HepG2 (cell line): ENCODE measurements around the gene BMPER. TPM values are rescaled to one million over a fixed set of nuclear protein-coding genes. Genes with fewer than 3 reads are reported as not detected.

Experiments
- ATAC-seq: fragments of 200-7000 bp; cut with Tn5 transposase; 3 replicates; pipeline ENCODE4 v1.9.1; 2020; ENCODE audit warnings: mild to moderate bottlenecking, moderate library complexity
- BruUV-seq: library from RNA; stranded (reverse); fragments of 400-500 nt; replicated peaks from 2 replicates; lab custom pipeline; 2021; lab: Mats Ljungman, UMichigan
- CTCF ChIA-PET: fragments of 300-600 bp; formaldehyde crosslinking; extraction: SDS; loops from one replicate; lab custom pipeline; 2021; ENCODE audit warnings: low total read pairs, inconsistent platforms, low intra/inter-chr PET ratio; lab: Yijun Ruan, JAX
- POLR2A ChIA-PET: fragments of 350-600 bp; sonication (Branson Sonifier 250); formaldehyde crosslinking; loops from one replicate; lab custom pipeline; 2020; ENCODE audit warnings: antibody characterized with exemption, inconsistent platforms; lab: Yijun Ruan, JAX
- DNase-seq: peaks from one replicate; pipeline ENCODE4 v3.0.0-alpha.2; 2015; ENCODE audit warnings: low spot score
- FAIRE-seq: peaks from 3 replicates; lab custom pipeline; 2011; peaks lifted over from hg19 to GRCh38; lab: Jason Lieb, UNC
- H2AFZ ChIP-seq: one replicate; pipeline ENCODE4 v1.6.1; 2011; ENCODE audit warnings: low read length, inconsistent platforms
- H3K27ac ChIP-seq: fragments of 300-600 bp; 3 replicates; pipeline ENCODE4 v1.8.0; 2011; ENCODE audit warnings: mixed run types, mild to moderate bottlenecking, mixed read lengths, low read length, inconsistent platforms; ENCODE audit not compliant: insufficient read depth; ENCODE audit errors: extremely low read length
- H3K27me3 ChIP-seq, 2 experiments: fragments of 200-600 bp in 1 of 2; 2 replicates in 1 of 2; 3 replicates in 1 of 2; pipeline versions ENCODE4 v1.6.0 to v1.8.0; 2011; ENCODE audit warnings: low read length in 2 of 2, mild to moderate bottlenecking in 2 of 2, moderate library complexity in 2 of 2, inconsistent platforms in 1 of 2; ENCODE audit not compliant: insufficient read depth in 2 of 2, control insufficient read depth in 1 of 2
- H3K36me3 ChIP-seq, 2 experiments: fragments of 200-600 bp in 1 of 2; replicated peaks in 1 of 2; 2 replicates in 1 of 2; 3 replicates in 1 of 2; pipeline versions ENCODE4 v1.5.1 to v1.8.0; 2011; ENCODE audit warnings: low read length in 2 of 2, inconsistent platforms in 1 of 2; ENCODE audit not compliant: insufficient read depth in 2 of 2, control insufficient read depth in 1 of 2
- H3K4me1 ChIP-seq: 2 replicates; pipeline ENCODE4 v1.5.1; 2012; ENCODE audit warnings: low read length, inconsistent platforms; ENCODE audit not compliant: insufficient read depth
- H3K4me2 ChIP-seq: 2 replicates; pipeline ENCODE4 v1.6.0; 2011; ENCODE audit warnings: low read depth, low read length, inconsistent platforms
- H3K4me3 ChIP-seq, 3 experiments: fragments of 200-600 bp in 1 of 3; sonication (generic), shearing (Covaris generic) in 1 of 3; replicated peaks in 1 of 3; 2 replicates each; pipeline ENCODE4 v1.5.1; 2011 to 2016; ENCODE audit warnings: low read length in 3 of 3, inconsistent platforms in 2 of 3, low read depth in 2 of 3, mild to moderate bottlenecking in 2 of 3, control low read depth in 1 of 3, mixed read lengths in 1 of 3; ENCODE audit not compliant: insufficient read depth in 1 of 3
- H3K79me2 ChIP-seq: one replicate; pipeline ENCODE4 v1.6.1; 2011; ENCODE audit warnings: low read length, inconsistent platforms; ENCODE audit not compliant: insufficient read depth
- H3K9ac ChIP-seq: 2 replicates; pipeline ENCODE4 v1.6.0; 2011; ENCODE audit warnings: mild to moderate bottlenecking, low read depth, low read length, inconsistent platforms; ENCODE audit not compliant: insufficient read depth
- H3K9me3 ChIP-seq: 2 replicates; pipeline ENCODE4 v1.5.1; 2012; ENCODE audit warnings: mild to moderate bottlenecking, low read length
- H4K20me1 ChIP-seq: 2 replicates; pipeline ENCODE4 v1.6.0; 2011; ENCODE audit warnings: inconsistent platforms, mild to moderate bottlenecking, low read length, moderate library complexity; ENCODE audit not compliant: insufficient read depth
- AHDC1 ChIP-seq: sonication (generic); formaldehyde crosslinking; IDR thresholded peaks from 2 replicates; pipeline ENCODE4 v1.5.1; 2020; ENCODE audit warnings: mild to moderate bottlenecking, missing genetic modification reagents, borderline replicate concordance
- ELF1 ChIP-seq: sonication (generic); formaldehyde crosslinking; IDR thresholded peaks from 2 replicates; pipeline ENCODE4 v1.4.0; 2020; ENCODE audit warnings: missing genetic modification reagents
- GLMP ChIP-seq: sonication (generic); formaldehyde crosslinking; IDR thresholded peaks from 2 replicates; pipeline ENCODE4 v1.9.0; 2021; ENCODE audit warnings: missing genetic modification reagents, mild to moderate bottlenecking, borderline replicate concordance
- NFYC ChIP-seq: IDR thresholded peaks from 2 replicates; pipeline ENCODE4 v1.6.1; 2016; ENCODE audit warnings: missing genetic modification reagents, missing compliant biosample characterization
- PPARG ChIP-seq: conservative IDR thresholded peaks from 2 replicates; pipeline ENCODE4 v1.6.1; 2016; ENCODE audit warnings: missing biosample characterization, missing genetic modification reagents
- SALL2 ChIP-seq: sonication (generic); formaldehyde crosslinking; IDR thresholded peaks from 2 replicates; pipeline ENCODE4 v1.8.1; 2023; ENCODE audit warnings: mild to moderate bottlenecking, missing genetic modification reagents, inconsistent platforms
- SOX5 ChIP-seq: IDR thresholded peaks from 2 replicates; pipeline ENCODE4 v1.6.1; 2016; ENCODE audit warnings: borderline replicate concordance
- TIGD3 ChIP-seq: sonication (generic); formaldehyde crosslinking; IDR thresholded peaks from 2 replicates; pipeline ENCODE4 v1.5.1; 2020; ENCODE audit warnings: mild to moderate bottlenecking, missing genetic modification reagents, borderline replicate concordance
- U2AF1 ChIP-seq: fragments of 200-400 bp; formaldehyde crosslinking; optimal IDR thresholded peaks from 2 replicates; pipeline ENCODE3; 2017; ENCODE audit warnings: mild to moderate bottlenecking, low read depth, low read length
- ZNF44 ChIP-seq: sonication (generic); formaldehyde crosslinking; IDR thresholded peaks from 2 replicates; pipeline ENCODE4 v1.5.1; 2020; ENCODE audit warnings: mild to moderate bottlenecking, missing genetic modification reagents
- ZNF550 ChIP-seq: sonication (generic); formaldehyde crosslinking; IDR thresholded peaks from 2 replicates; pipeline ENCODE4 v1.4.0; 2020; ENCODE audit warnings: mild to moderate bottlenecking, missing genetic modification reagents, borderline replicate concordance
- ZNF564 ChIP-seq: sonication (generic); formaldehyde crosslinking; IDR thresholded peaks from 2 replicates; pipeline ENCODE4 v1.8.1; 2023; ENCODE audit warnings: mild to moderate bottlenecking, missing genetic modification reagents
- ZNF644 ChIP-seq: IDR thresholded peaks from 2 replicates; pipeline ENCODE4 v1.6.1; 2016; ENCODE audit warnings: low read depth
- ZNF747 ChIP-seq: sonication (generic); formaldehyde crosslinking; IDR thresholded peaks from 2 replicates; pipeline ENCODE4 v1.8.1; 2023; ENCODE audit warnings: missing genetic modification reagents, mild to moderate bottlenecking, borderline replicate concordance
- ZNF768 ChIP-seq: sonication (generic); formaldehyde crosslinking; IDR thresholded peaks from 2 replicates; pipeline ENCODE4 v1.4.0; 2020; ENCODE audit warnings: missing genetic modification reagents
- ZSCAN31 ChIP-seq: sonication (generic); formaldehyde crosslinking; IDR thresholded peaks from 2 replicates; pipeline ENCODE4 v1.5.0; 2020; ENCODE audit warnings: low read depth, mild to moderate bottlenecking, missing genetic modification reagents
- WGBS: methylation state at CpG from one replicate; pipeline ENCODE4 v1.1.6; 2017; ENCODE audit warnings: low lambda C conversion rate; 5-methylcytosine and 5-hydroxymethylcytosine counted together
- in situ Hi-C: cut with HindIII; loops from 2 replicates; pipeline ENCODE4 v1.10.0; 2017; ENCODE audit warnings: low pct_unique_long_range_greater_than_20kb; ENCODE audit not compliant: extremely low pct_ligation_motif_present
- intact Hi-C: fragments of 100-400 bp; cut with micrococcal nuclease; formaldehyde crosslinking; loops from one replicate; pipeline ENCODE4 v1.10.0; 2022; ENCODE audit not compliant: unreplicated experiment
- polyA plus RNA-seq, 8 experiments: library from polyadenylated mRNA; depleted of rRNA in 3 of 8; stranded (reverse) in 7 of 8; unstranded in 1 of 8; fragments of >200 nt; fragmentation: Illumina TruSeq in 4 of 8; extraction: Trizol in 4 of 8; gene quantifications; 2 replicates each; pipeline versions ENCODE4 v1.2.1 to v1.2.3, GENCODE V29; 2011 to 2016; ENCODE audit warnings: low read depth in 4 of 8, missing spikeins in 1 of 8, mixed read lengths in 1 of 8; ENCODE audit not compliant: insufficient read depth in 1 of 8
- total RNA-seq, 5 experiments: library from RNA; depleted of rRNA; stranded (reverse); fragments of >200 nt; fragmentation: Illumina TruSeq; extraction: Trizol; gene quantifications; 2 replicates each; pipeline ENCODE4 v1.2.3, GENCODE V29; 2016; ENCODE audit warnings: low read depth in 1 of 5

The BMPER gene
- total and polyA plus RNA-seq, 2 of the 13 experiments (the other 11 are each of a cell fraction or from before 2014, with no cell fraction given): not detected

GRCh38 chr7:34177476-34177875 lies 272.1 kb downstream of the BMPER start (continued):
- TF ChIP-seq AHDC1 (no peak), ZSCAN31 (CRISPR knock-in tag) (no peak)
- TF ChIP-seq, all 625 proteins: peak for 0

GRCh38 chr7:34181271-34181958 lies 276.1 kb downstream of the BMPER start:
- Histone ChIP-seq H3K9ac (no peak overlapping the region), H3K27me3 (peaks cover 0 to 6% of the 10 kb centered on the region in 2 experiments; a peak in 1 of 5 replicates), H3K9me3 (no peaks in the 10 kb centered on the region), H3K27ac (no peak overlapping the region), H3K4me2 (no peak overlapping the region), H2AFZ (no peak overlapping the region), H3K4me1 (no peaks in the 10 kb centered on the region), H3K4me3 (no peak overlapping the region), H3K36me3 (no peaks in the 10 kb centered on the region), H4K20me1 (no peaks in the 10 kb centered on the region), H3K79me2 (no peaks in the 10 kb centered on the region)
- ATAC-seq: no peak
- no TSS peak for BruUV-seq
- intact Hi-C loops (no loop called here), in situ Hi-C loops (no loop called here)
- DNase-seq: no peak
- ChIA-PET CTCF (no interaction called here), POLR2A (no interaction called here)
- WGBS: 30% methylated on average over 3 of the region's 3 CpGs
- no peak for FAIRE-seq
- TF ChIP-seq ZNF644 (CRISPR knock-in tag) (no peak), ZNF768 (CRISPR knock-in tag) (no peak), SALL2 (no peak), NFYC (CRISPR knock-in tag) (no peak), ELF1 (CRISPR knock-in tag) (no peak), SOX5 (no peak), ZNF747 (CRISPR knock-in tag) (no peak), ZNF550 (CRISPR knock-in tag) (no peak), U2AF1 (no peak), ZNF564 (CRISPR knock-in tag) (no peak), TIGD3 (CRISPR knock-in tag) (no peak), PPARG (CRISPR knock-in tag) (no peak), GLMP (no peak), ZNF44 (CRISPR knock-in tag) (no peak)
